KMS-11 (cell line): Measurements from ENCODE around the gene DPF3.

Source experiments
- H2AFZ ChIP-seq: fragments of 200-600 bp; sonication (generic); 2 replicates; pipeline ENCODE4 v1.6.1; 2016; ENCODE audit warnings: antibody characterized with exemption, mixed run types, low read depth
- H3K27ac ChIP-seq: fragments of 200-600 bp; sonication (generic); 2 replicates; pipeline ENCODE4 v1.6.1; 2016; ENCODE audit warnings: mild to moderate bottlenecking, mixed run types
- H3K27me3 ChIP-seq: fragments of 200-600 bp; sonication (generic); 2 replicates; pipeline ENCODE4 v1.6.1; 2017; ENCODE audit warnings: mild to moderate bottlenecking, low read depth, mixed run types, moderate library complexity; ENCODE audit not compliant: insufficient read depth
- H3K36me3 ChIP-seq: fragments of 200-600 bp; sonication (generic); 2 replicates; pipeline ENCODE4 v1.6.1; 2017; ENCODE audit warnings: mild to moderate bottlenecking, mixed run types; ENCODE audit not compliant: insufficient read depth
- H3K4me1 ChIP-seq: fragments of 200-600 bp; sonication (generic); 2 replicates; pipeline ENCODE4 v1.6.1; 2016; ENCODE audit warnings: mild to moderate bottlenecking, low read depth, mixed run types; ENCODE audit not compliant: poor library complexity, severe bottlenecking
- H3K4me2 ChIP-seq: fragments of 200-600 bp; sonication (generic); 2 replicates; pipeline ENCODE4 v1.7.0; 2016; ENCODE audit warnings: mild to moderate bottlenecking, mixed run types
- H3K4me3 ChIP-seq: fragments of 200-600 bp; sonication (generic); IDR thresholded peaks from 2 replicates; pipeline ENCODE4 v1.6.1; 2017; ENCODE audit warnings: low read depth, low read length, mixed read lengths; ENCODE audit not compliant: insufficient read depth
- H3K79me2 ChIP-seq: fragments of 200-600 bp; sonication (generic); 2 replicates; pipeline ENCODE4 v1.6.1; 2016; ENCODE audit warnings: low read depth, mixed run types; ENCODE audit not compliant: insufficient read depth
- H3K9ac ChIP-seq: fragments of 200-600 bp; sonication (generic); 2 replicates; pipeline ENCODE4 v1.6.1; 2016; ENCODE audit warnings: mild to moderate bottlenecking, mixed run types
- H4K20me1 ChIP-seq: fragments of 200-600 bp; sonication (generic); 2 replicates; pipeline ENCODE4 v1.6.1; 2016; ENCODE audit warnings: mild to moderate bottlenecking, mixed run types; ENCODE audit not compliant: insufficient read depth
- CTCF ChIP-seq: fragments of 200-600 bp; sonication (generic); conservative IDR thresholded peaks from 2 replicates; pipeline ENCODE4 v1.6.1; 2017; ENCODE audit warnings: low read depth, mild to moderate bottlenecking, antibody characterized with exemption, low read length, moderate library complexity, mixed read lengths

DPF3 gene

GRCh38 chr14:72850360-72850759 is 43.5 kb downstream of the DPF3 start:
- no peak overlapping the region for H2AFZ ChIP-seq
- no peaks in the 10 kb centered on the region for H3K36me3 ChIP-seq
- no peak overlapping the region for H3K4me2 ChIP-seq
- H3K79me2 ChIP-seq: no peaks in the 10 kb centered on the region
- H3K4me3 ChIP-seq: no peak overlapping the region
- no peaks in the 10 kb centered on the region for H3K27me3 ChIP-seq
- no peak overlapping the region for H3K9ac ChIP-seq
- TF ChIP-seq CTCF: no peak
- no peak overlapping the region for H3K27ac ChIP-seq
- no peaks in the 10 kb centered on the region for H4K20me1 ChIP-seq
- H3K4me1 ChIP-seq: peaks cover 7% of the 10 kb centered on the region

GRCh38 chr14:72849222-72849621 is 44.7 kb downstream of the DPF3 start:
- H4K20me1 ChIP-seq: no peaks in the 10 kb centered on the region
- no peak overlapping the region for H3K4me2 ChIP-seq
- no peaks in the 10 kb centered on the region for H3K36me3 ChIP-seq
- no peak overlapping the region for H3K27ac ChIP-seq
- no peaks in the 10 kb centered on the region for H3K79me2 ChIP-seq
- H3K4me1 ChIP-seq: no peaks in the 10 kb centered on the region
- H3K4me3 ChIP-seq: no peak overlapping the region
- H3K9ac ChIP-seq: no peak overlapping the region
- no peak for TF ChIP-seq CTCF
- no peaks in the 10 kb centered on the region for H3K27me3 ChIP-seq
- no peak overlapping the region for H2AFZ ChIP-seq

GRCh38 chr14:72847721-72848120 is 46.2 kb downstream of the DPF3 start:
- H3K27me3 ChIP-seq: no peaks in the 10 kb centered on the region
- no peaks in the 10 kb centered on the region for H3K4me1 ChIP-seq
- no peak for TF ChIP-seq CTCF
- no peak overlapping the region for H2AFZ ChIP-seq
- H3K4me3 ChIP-seq: no peak overlapping the region
- no peaks in the 10 kb centered on the region for H3K36me3 ChIP-seq
- no peak overlapping the region for H3K4me2 ChIP-seq
- H3K79me2 ChIP-seq: no peaks in the 10 kb centered on the region
- no peak overlapping the region for H3K27ac ChIP-seq
- no peak overlapping the region for H3K9ac ChIP-seq
- no peaks in the 10 kb centered on the region for H4K20me1 ChIP-seq

GRCh38 chr14:72845683-72846082 is 48.2 kb downstream of the DPF3 start:
- no peak overlapping the region for H3K27ac ChIP-seq
- TF ChIP-seq CTCF: no peak
- H3K36me3 ChIP-seq: no peaks in the 10 kb centered on the region
- H3K4me3 ChIP-seq: no peak overlapping the region
- H4K20me1 ChIP-seq: no peaks in the 10 kb centered on the region
- H3K27me3 ChIP-seq: no peaks in the 10 kb centered on the region
- H3K9ac ChIP-seq: no peak overlapping the region
- H3K79me2 ChIP-seq: no peaks in the 10 kb centered on the region
- no peak overlapping the region for H2AFZ ChIP-seq
- no peak overlapping the region for H3K4me2 ChIP-seq
- no peaks in the 10 kb centered on the region for H3K4me1 ChIP-seq

GRCh38 chr14:72845196-72845595 is 48.7 kb downstream of the DPF3 start:
- Histone ChIP-seq H3K4me2 (no peak overlapping the region), H3K9ac (no peak overlapping the region), H3K27ac (no peak overlapping the region), H3K79me2 (no peaks in the 10 kb centered on the region), H3K36me3 (no peaks in the 10 kb centered on the region), H3K4me3 (no peak overlapping the region), H2AFZ (no peak overlapping the region), H3K4me1 (no peaks in the 10 kb centered on the region), H4K20me1 (no peaks in the 10 kb centered on the region), H3K27me3 (no peaks in the 10 kb centered on the region)
- TF ChIP-seq CTCF: no peak
